GM10266 (cell line): ENCODE data around the gene KCNIP4.

Source experiments
- DNase-seq: peaks from one replicate; pipeline ENCODE4 v3.0.0; 2012; ENCODE audit errors: extremely low spot score
- TF ChIP-seq, protein P1 (sequence below): IDR thresholded peaks from 2 replicates; pipeline ENCODE4 v1.5.1; 2012; ENCODE audit warnings: mild to moderate bottlenecking, low read depth; ENCODE audit not compliant: control insufficient read depth, insufficient read depth; ENCODE audit errors: missing control alignments

The KCNIP4 gene

DNA sequence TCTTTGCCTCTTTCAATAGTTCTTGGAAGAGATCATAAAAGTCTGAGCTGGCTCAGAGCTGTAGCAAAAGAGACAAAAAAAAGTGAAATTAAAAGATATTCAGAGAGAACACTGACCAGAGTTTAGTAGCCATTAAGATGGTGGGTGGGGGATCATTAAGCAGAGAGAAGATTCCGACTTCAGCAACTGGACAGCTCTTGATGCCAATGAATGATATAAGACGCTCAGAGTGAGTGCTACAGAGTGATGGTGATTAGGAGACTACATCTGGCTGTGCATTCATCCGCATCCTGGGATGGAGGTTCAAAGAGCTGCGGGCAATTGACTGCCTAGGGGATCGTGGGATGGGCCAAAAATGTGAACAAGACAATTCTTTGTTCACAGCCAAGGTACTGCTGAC, 1069.8 kb downstream of the KCNIP4 start:
- TF ChIP-seq, protein P1, sequence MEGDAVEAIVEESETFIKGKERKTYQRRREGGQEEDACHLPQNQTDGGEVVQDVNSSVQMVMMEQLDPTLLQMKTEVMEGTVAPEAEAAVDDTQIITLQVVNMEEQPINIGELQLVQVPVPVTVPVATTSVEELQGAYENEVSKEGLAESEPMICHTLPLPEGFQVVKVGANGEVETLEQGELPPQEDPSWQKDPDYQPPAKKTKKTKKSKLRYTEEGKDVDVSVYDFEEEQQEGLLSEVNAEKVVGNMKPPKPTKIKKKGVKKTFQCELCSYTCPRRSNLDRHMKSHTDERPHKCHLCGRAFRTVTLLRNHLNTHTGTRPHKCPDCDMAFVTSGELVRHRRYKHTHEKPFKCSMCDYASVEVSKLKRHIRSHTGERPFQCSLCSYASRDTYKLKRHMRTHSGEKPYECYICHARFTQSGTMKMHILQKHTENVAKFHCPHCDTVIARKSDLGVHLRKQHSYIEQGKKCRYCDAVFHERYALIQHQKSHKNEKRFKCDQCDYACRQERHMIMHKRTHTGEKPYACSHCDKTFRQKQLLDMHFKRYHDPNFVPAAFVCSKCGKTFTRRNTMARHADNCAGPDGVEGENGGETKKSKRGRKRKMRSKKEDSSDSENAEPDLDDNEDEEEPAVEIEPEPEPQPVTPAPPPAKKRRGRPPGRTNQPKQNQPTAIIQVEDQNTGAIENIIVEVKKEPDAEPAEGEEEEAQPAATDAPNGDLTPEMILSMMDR = no peak

DNA sequence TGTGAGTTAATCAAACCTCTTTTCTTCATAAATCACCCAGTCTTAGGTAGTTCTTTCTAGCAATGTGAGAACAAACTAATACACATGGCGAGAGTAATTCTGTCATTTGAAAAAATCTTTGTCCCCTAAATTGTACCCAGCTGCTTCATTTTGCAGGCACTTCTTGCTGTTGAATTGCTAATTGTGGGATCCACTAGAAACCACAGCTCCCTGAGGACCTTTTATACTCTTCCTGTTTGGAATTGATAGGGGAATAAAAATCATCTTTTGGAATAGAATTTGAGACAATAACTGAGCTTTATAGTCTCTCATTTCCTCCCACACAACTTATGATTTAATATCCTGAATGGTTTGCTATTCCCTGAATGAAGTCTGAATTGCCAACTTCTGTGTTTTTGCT, 1078.1 kb downstream of the KCNIP4 start:
- TF ChIP-seq, protein P1 = no peak
- DNase-seq = no peak

More for the DNA sequence above, 1069.8 kb downstream of the KCNIP4 start:
- DNase-seq = no peak

DNA sequence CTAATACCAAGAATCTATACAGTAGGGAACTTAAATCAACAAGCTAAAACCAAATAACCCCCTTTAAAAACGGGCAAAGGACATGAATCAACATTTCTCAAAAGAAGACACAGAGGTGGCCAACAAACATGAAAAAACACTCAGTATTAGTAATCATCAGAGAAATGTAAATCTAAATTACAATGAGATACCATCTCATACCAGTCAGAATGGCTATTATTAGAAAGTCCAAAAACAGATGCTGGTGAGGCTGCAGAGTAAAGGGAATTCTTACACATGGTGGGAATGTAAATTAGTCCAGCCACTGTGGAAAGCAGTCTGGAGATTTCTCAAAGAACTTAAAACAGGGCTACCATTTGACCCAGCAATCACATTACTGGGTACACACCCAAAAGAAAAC, 1080.5 kb downstream of the KCNIP4 start:
- TF ChIP-seq, protein P1 = no peak
- DNase-seq = no peak

DNA sequence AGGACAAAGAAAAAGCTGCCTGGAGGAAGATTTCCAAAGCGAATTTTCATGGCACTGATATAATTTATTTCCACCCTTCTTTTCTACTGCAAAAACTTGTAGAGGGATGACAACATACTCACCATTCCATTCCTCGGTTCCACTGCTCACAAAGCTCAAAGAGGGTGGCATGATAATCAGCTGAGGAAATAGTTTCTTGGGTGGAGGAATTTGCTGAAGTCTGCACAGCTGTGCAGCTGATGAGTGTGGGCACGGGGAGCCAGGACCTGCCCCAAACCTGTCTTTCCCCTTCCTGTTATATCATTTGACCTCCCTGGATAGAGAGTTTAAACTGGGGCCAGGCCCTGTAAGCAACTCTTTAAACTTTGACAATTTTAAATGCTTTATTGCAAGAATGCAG, 1087.7 kb downstream of the KCNIP4 start:
- TF ChIP-seq, protein P1 = no peak
- no peak for DNase-seq

DNA sequence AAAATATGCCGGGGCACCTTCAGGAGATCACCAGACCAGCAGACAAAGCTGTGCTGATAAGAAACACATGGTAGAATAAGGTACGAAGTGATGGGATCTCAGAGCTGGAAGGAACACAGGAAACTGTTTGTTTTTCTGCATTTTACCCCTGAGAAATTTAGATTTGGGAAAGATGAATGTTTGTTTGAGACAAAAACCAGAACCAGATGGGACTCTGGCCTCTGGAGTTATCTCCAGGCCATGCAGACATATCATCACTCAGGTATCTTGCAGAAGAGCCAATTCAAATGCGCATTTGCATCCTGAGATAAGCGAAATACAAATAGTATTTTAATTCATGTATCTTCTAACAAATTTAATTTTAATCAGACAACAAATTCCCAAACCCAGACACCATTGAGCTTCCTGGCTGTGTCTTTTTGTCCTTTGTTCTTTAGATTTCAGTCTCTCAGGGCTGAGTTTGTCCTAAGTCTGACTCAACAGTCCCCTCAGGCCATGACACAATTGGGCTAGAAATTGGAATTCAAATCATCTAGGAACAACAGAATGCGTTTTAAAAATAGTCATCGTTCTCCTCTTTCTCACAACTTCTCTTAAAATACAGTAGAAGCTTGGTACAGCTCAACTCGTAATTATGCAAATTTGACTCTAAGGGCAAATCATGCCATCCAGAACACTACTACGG, 1089.3 kb downstream of the KCNIP4 start:
- TF ChIP-seq, protein P1 = no peak
- DNase-seq = no peak

DNA sequence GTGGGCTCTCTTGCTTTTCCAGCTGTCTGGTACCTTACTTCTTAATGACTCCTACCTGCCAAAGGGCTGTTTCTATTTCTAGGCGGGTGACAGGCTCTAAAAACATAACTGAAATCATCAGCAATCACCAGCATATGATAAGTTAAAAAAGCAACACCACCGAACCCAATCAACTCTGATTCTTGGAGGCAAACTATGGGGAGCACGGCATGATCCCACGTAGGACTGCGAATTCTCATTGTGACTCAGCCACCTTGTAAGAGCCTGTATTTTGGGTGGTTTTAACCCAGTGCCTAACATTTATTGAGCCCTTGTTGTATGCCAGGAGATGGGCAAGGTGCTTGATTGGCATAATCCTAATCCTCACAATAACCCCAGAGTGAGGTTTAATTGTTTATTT, 1091.5 kb downstream of the KCNIP4 start:
- TF ChIP-seq, protein P1 = no peak
- no peak for DNase-seq

DNA sequence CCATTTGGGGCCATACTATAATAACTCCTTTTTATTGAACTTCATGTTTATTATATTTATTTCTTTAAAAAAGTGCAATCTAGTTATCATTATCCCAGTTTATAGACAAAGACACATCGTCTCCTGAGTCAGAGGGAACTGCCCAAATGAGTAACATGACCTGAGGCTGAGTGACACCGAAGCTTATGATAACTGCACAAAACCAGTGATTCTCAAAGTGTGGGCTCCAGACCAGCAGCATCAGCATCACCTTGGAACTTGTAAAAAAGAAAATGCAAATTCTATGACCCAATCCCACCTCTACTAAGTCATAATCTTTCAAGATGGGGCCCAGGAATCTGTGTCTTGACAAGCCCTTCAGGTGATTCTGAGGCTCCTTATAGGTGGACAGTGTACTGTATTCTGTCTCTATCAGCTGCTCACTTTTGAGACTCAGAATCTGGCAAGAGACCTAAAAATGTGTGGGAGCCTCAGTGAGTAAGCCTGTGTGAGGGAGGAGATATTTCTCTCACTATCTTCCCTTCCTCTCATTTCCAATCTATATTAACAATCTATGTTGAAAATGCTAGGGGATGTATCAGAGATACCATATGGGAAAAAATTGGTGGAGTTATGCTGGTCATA, 1101.3 kb downstream of the KCNIP4 start:
- DNase-seq = no peak
- TF ChIP-seq, protein P1 = no peak
